Activated CD8-positive, alpha-beta memory T cell treated with anti-CD3 and anti-CD28 coated beads for 1 hour (primary cell): ENCODE results near the gene DLG2.

Experiments
- DNase-seq, 2 donors: peaks; one replicate each; pipeline ENCODE4 v3.0.0-alpha.2; 2020; ENCODE audit warnings: low read depth in 1 of 2; ENCODE audit errors: extremely low read depth in 1 of 2

The DLG2 gene

DNA sequence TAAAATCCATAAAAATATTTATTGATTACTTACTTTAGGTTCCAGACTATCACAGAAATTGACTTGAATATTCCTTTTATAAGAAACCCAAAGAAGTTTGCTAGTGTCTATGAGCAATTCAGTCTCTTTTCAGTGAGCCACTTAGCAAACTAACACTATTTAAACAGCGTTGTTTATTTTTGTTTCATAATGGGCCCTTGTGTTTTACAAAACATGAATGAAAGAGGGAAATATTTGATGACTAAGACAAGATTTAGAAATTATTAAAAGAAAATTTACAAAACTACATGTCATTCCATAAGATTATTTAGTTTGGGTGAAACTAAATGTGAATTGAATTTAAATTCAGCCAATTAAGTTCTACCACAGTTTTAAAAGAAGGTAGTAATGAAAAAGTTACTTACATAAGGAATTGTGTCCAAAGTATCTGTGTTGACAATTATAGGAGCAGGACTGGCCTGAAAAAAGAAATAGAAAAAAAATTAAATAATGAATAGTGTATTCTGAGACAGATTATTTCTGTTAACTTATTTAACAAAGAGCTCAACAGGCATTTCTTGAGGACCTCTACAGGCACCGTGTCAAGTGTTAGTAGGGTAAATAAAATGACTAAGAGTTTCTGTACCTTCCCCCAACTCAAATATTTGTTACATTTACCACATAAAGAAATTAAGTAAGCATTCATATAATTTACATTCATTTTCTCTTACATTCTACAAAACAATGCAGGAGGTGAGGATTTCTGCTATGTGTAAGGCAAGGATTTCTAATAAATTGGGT, 1376.1 kb downstream of the DLG2 start:
- DNase-seq: no peak

DNA sequence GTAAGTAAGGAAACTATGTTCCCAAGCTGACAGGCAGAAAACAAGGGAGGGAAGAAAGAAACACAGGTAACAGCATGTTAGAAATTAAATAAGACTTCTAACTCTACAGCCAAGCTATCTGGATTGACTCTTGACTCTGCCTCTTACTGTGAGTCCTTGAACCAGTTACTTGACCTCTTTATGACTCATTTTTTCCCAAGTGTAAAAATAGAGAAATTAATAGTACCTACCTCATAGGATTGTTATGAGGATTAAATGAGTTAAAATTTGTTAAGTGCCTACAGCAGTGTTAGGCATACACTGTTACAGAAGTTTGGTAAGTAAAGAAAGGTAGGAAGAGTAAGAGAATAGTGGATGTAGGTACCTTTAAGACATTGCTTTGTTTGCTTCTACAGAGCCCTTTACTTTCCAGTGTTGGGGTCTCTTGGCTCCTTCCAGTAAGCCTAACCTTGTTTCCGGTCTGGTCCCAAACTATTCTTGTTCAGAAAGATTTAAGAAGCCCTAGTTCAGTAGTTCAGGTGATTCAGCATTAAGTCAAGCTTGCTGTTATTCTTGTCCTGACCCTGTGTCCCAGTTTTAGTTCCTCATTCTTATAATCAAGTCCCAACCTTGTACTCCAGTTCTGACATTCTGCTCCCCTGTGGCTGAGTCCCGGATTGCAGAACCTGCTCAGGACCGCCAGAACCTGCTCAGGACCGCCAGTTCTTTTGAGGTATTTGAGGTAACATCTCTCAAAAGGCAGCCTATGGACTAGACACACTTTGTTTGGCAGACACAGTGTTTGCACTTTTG, 1377.6 kb downstream of the DLG2 start:
- DNase-seq: no peak

DNA sequence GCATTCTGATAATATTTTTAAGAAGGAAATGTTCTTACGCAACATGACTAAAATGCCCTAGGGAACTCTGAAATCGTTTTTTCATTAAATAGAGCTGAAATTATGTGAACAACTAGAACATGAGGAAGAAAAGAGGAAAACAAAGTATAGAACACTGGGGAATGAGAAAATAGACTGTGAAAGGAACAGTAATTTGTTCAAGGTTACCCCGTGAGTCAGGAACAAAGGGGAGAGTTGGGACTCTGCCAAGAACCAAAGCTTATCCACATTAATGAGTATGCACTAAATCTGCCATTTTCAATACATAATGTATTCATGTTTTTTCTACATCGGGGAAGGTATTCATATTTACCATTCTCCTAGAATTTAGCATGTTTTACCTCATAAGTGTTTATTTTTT, 1379.2 kb downstream of the DLG2 start:
- DNase-seq: no peak

DNA sequence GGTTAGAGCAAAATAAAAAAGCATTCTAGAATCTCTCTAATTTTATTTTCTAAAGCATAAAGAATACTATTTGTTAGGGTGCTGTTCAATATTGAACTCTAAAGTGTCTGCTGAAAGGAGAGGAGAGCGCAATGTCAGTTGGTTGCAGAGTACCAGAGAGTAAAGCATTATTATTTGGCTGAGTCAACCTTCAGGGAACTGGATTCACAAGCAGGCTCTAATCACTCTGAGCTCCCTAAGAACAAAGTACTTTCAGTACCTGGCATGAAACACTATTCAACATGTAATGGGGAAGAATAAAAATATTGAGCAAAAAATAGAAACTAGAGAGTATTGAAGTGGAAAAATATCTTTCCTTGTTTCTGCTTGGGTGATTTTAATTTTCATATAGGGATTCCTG, 1380.0 kb downstream of the DLG2 start:
- no peak for DNase-seq

DNA sequence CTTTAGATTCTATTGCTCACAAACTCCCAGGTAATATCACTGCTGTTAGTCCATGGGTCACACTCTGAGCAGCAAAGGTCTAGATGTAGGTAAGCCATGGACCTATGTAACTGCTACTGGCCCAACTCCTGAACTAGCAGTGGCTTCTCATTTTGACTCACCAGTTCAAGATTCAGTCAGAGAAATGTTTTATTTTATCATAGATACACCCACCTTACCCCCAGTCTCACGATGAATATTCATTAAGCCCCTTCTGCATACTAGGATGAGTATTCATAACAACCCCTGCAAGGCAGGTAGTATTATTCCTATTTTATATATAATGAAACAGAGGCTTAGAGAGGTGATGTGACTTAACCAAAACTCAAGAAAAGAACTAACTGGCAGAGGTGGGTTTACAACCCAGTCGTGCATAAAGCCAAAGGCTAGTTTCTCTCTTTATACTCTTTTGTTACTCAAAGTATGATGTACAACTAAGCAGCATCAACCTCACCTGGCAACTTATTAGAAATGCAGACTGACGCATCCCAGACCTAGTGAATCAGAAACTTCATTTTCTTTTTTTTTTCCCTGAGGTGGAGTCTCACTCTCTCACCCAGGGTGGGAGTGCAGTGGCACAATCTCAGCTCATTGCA, 1383.4 kb downstream of the DLG2 start:
- DNase-seq: no peak

DNA sequence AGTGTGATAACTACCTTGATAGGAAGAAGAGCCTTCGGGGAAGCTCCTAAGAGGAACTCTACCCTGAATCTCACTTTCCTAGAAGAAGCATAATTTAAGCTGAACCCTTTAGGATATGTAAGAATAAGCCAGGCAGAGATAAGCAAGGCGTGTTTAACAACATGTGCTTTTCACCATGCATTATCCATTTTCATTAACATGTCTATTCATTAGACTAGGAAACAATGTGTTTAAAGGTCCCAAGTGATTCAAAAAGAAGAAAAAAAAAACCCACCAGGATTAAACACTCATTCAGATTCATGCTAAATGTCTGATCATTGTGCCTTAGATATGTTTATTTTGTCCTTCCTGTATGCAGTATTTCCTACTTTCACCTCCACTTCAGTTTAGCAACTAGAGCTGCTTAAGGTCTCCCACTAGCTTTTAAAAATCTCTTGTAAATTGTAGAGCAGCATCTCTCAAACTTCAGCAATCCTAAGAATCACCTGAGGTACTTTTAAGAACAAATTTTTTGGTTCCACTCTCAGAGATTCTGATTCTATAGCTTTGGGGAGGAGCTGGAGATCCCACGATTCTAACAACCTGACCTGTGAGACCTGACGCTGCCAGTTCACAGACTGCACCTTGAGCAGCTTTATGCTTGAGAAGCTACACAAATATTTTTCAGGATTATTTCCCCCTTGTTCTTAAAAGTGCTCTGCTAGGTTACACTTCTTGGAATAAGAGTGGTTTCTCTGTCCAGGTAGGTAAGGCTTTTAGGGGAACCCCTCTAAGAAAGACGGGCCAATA, 1385.6 kb downstream of the DLG2 start:
- no peak for DNase-seq

DNA sequence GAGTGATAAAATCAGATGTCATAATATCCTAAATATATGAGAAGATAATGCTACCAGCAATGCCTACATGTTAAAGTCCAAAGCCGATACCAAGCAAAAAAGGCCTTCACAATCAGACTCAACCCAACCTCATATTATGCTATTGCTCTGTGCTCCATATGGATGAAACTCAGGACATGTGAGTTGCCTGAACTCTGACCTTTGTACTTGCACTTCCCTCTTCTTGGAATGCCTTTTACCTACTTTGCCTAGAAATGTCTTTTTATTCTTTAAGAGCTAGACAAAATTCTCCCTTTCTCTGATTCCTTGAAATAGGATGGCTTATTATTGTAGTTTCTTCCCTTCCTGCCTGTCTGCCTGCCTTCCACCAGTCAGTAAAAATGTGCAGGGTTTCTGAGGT, 1386.3 kb downstream of the DLG2 start:
- DNase-seq: no peak

DNA sequence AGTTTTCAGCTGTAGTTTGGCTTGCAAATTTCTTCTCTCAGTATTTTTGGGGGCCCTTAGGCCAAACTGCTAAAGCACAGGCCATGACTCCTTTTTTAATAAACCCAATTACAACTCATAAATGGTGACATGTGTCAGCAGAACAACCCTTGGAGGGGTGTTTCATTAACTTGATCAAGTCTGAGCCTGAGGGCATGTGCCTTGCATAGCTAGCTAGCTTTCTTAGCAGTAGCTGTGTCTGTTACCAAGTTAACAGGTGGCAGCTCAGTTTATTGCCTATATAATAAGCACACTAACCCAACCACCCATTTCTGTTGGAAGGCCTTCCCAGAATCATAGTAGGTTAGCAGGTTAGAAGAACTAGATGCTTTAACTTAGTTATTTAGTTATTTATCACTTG, 1390.7 kb downstream of the DLG2 start:
- no peak for DNase-seq

DNA sequence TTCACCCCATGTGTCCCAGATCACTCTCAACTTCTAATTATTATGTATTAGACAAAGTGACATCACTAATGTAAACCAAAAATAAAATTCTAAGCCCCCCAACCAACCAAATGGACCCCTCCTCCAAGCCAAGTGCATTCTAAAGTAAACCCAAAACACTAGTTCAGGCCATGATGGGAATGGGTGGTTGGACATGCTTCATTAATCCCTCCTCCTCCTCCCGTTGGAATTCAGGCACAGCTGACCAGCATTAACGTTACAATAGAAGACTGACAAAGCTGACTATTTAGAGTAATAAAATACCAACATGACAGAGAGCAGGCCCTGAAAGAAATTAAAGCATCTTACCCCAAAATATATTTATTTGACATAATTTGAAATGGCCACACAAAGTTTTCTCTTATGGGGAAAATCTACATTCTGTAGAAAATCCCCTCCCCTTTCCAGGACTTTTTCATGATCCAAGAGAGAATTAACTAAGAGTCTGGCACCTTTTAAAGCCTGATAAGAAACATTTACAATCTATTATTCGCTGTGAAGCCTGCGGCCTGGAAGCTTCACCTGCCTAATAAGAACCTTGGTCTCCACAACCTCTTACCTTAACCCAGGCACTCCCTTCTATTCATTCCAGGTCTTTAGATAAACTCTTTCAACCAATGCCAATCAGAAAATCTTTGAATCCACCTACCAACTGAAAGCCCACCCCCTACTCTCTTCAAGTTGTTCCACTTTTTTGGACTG, 1392.5 kb downstream of the DLG2 start:
- DNase-seq: no peak

DNA sequence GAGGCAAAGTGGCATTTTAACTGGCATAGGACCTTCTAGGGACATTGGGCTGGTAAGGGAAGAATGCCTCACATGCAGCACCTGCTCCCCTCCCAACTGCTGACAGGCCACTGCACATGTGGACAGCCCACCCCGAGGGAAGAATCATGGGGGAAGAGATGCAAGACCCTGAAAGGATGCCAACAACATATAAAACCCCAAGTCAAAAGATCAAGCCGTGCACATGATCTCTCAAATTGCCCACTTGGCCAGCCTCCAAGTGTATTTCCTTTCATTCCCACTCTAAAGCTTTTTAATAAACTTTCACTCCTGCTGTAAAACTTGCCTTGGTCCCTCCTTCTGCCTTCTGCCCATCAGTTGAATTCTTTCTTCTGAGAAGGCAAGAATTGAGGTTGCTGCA, 1393.1 kb downstream of the DLG2 start:
- no peak for DNase-seq

DNA sequence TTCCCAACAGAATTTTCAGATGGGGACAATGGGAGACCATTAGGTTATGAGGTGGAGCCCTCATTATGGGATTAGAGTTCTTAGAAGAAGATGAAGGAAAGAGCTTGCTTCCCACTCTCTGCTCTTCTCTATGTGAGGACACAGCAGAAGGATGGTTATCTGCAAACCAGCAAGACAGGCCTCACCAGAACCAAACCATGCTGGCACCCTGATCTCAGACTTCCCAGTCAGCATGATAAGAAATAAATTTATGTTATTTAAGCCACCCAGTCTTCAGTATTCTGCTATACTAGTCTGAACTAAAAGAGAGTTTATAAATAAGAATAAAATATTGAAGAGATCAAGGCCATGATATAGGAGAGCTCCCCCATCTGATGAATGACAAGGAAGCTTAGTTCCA, 1394.6 kb downstream of the DLG2 start:
- no peak for DNase-seq

DNA sequence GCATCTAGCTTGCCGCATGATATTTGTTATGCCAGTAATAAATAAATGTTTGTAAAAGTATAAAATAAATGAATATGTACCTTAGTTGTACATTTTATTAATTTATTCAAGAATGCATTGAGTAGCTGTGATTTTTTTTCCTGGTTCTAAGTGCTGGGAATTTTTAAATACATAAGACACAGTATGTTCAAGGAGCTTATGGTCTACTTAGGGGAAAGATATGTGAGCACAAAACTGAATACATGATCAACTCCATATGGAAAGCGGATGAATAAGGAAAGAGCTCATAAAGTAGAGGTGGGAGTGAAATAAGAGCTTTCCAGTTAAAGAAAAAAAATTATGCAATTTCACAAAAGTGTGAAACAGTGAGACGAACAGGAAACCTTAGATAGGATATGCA, 1396.7 kb downstream of the DLG2 start:
- no peak for DNase-seq

DNA sequence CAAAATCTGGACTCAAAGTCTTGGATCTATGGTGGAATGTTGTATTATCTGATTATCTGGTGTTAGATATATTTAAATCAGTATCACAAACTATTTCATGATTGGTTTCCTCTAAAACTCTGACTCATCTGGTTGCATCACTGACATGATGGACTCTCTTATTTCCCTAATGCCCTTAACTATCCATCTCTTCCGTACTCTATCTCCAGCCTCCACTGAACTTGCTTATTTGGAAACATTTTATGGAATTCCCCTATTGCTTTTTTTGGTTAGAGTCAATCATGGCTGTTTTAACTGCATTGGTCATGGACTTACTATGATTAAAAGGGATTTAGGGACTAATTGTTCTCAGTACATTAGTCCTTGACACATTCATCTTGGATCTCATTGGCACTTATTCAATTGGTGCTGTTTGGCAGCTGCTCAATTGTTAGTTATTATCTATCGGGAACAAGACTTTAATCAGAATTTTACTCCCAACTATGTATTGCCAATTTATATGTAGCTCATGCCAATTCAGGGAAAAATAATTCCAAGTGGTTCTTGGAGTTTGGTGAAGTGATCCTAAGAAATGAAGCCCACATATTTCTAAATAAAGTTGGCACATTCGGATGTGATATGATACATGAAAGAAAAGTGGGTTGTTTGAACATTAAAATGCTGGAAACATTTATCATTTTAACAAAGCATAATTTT, 1399.0 kb downstream of the DLG2 start:
- no peak for DNase-seq

DNA sequence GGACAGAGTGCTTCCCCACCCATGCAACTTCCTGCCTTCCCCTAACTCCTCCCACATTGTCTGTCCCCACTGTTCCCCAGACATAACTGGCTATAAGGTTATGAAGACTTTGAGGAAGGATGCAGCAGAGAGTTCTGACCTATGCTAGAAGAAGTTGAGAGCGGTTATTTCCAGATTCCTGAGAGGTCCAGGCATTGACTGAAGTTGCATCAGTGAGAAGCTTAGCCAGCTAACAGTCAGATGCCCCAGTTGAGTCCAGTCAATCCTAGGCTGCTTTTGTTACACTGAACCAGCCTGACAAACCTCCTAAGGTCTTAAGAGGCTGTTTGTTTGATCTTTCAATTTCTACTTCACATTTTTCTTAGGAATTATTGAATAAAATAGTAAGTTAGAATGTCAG, 1403.1 kb downstream of the DLG2 start:
- no peak for DNase-seq

DNA sequence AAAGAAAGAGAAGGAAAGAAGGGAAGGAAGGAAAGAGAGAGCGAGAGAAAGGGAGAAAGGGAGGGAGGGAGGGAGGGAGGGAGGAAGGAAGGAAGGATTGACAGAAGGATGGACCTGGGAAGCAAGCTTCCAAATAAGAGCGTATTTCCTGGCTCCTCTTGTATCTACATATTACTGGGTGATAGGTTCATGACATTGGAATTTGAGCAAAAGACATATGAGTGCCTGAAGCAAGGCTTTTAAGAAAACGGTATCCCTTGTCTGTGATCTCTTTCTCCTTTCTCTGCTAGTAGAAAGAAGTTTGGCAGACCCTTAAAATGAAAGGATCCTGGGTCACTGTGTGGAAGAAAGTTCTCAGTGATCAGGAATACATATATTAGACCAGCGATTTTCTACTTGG, 1408.8 kb downstream of the DLG2 start:
- DNase-seq: no peak

DNA sequence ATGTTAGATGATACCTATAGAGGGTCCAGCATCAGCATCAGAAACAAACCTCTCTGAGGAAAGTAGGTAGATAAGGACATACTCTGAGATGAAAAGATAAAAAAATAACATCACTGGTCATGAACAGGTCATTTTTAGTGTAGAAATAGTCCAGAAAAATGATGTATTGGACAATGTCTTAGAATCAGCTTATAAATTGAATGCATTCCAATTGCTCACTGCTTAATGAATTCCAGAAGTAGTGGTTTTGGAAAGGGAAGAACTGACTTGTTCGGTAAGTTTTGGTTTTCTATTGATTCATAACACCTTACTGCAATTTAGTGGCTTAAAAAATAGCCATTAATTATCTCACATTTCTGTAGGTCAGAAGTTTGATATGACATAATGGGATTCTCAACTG, 1411.5 kb downstream of the DLG2 start:
- DNase-seq: no peak

DNA sequence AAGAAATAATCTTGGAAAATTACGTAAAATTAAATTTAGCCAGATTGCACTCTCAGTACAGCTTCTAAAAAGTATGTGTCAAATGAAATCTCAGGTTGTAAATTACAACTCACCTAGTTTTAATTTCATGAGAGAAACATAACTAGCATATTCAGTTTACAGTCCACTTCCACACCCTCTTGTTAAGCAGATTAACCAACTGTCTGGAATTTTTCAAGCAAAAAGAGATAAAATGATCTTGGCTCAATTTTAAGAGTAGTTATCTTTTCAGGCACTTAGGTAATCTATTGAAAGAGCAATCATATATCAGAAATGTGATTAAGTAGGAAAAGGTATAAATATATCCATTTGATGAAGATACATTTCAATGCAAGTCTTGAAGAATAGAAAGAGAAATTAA, 1412.6 kb downstream of the DLG2 start:
- no peak for DNase-seq

DNA sequence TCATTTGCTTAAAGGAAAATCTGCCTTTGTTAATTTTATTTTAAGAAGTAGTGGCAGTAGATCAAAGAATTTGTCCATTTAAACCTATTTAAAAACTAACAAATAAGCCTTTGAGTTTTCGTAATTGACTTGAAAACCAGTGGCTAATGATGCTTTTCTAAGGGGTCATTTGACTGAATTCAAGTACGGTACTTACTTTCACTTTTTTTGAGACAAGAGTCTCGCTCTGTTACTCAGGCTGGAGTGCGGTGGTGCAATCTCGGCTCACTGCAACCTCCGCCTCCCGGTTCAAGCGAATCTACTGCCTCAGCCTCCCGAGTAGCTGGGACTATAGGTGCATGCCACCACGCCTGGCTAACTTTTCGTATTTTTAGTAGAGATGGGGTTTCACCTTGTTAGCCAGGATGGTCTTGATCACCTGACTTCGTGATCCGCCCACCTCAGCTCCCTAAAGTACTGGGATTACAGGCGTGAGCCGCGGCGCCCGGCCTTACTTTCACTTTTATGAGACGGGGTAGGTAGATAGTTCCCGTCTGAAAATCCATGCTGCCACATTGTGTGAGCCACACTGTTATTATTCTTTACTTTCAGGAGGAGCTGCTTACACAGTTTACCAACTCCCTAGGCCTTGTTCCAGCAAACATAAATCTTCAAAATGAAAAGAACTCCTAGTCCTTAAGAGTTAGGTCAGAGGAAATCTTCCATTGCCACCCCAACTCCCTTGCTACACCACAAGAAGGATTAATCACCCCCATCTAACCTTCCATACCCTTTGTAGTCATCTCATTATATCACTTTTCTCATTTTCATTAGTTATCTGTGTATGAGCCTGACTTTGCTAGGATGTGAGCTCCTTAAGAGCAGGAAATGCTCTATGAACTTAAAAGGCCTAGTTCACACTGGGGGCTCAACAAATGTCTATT, 1414.4 kb downstream of the DLG2 start:
- no peak for DNase-seq

DNA sequence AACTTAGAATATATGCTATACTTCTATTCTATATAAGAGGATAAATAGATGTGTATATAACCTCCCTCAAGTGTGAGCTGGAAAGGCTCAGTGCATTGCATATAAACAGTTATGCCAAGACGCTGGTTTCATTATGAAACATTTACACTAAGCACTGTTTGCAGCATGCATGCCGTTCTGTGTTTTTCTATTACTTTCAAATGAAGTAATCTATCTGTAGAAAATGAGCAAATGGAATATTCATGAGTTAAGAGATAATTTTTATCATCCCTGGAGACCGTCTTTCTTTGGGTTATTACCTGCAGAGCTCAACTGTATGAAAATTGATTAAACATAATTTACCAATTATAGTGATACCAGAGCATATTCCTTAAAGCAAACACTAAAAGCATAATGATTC, 1415.2 kb downstream of the DLG2 start:
- DNase-seq: no peak
